ENCODE results near the gene ZNF362.

Gene ZNF362

DNA sequence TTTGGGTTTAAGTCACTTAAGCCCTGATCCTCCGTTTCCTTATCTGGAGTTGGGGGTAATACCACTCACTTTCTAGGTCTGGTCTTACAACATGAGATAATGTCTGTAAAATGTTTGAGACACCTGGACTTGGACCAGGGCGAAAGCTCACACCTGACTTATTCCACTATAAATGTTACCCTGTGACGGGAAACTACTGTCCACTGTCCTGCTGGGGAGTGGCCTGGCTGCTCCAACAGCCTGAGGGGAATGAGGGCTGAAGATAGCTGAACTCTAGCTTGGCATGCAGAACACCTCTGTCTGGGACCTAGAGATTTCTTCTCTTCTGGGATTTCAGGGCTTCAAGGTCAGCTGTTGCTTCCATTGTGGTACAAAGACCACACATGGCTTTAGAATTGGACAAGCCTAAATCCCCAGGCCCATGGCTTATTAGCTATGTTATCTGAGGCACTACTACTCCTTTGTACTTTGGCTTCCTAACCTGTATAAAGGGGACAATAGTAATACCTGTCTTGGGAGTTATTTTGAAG is 74.1 kb downstream of the ZNF362 start:
- no peak for FAIRE-seq

DNA sequence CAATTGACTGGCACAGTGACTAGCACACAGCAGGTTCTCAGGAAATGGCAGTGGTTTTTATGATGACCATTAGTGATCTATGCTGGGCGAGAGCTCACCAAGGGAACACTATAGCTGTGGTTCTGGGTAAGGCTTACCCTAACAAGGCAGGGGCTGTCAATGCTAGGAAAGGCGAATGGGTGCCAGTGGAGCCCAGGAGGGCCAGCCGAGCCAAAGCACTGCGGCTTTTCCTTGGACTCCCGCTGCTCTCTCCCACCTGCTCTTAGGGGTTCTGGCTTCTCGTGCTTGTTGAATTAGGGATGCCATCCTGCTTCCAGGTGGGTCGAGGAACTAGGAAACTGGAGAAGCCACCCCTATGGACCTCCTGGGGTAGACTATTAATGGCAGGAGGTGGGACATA is 74.6 kb downstream of the ZNF362 start:
- FAIRE-seq: no peak

DNA sequence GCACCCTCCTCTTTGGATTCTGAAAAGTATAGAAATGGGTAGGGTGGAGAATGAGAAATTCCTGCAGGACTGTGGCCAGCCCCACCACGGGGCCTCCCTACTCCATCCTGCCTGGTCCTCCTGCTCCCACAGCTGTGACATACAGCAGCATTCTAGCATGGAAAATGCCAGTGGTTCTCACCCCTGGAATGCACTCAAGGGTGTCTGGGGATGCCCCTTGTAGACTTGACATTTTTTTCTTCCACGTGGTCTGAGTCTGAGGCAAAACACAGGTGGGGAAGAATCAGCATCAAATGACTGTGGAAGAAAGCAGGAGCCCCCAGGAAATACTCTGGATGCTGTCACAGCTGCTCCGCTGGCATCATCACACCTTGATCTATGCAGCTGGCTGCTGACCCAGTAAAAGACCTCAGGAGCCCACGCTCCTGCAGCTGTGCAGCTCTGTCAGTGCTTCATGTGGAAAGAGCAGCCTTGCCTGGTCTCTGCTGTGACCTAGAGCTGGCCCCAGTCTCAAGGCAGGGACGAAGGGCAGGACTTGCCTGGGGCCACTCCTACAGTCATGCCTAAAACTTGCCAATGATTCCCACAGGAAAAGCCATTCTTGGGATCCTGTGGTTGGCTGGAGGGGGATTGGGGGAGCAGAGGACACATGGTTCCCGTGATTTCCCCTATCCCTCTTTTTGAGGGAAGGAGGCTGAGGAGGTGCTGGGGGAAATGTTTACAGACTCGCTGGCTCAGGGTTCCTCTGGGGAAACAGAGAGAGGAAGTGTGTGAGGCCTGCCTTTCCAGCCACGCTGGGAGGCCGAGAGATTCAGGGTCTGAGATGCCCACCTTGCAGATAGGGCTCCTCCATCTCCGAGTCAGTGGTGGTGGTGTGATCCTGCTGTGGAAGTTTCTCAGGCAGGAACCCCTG is 75.4 kb downstream of the ZNF362 start:
- no peak for FAIRE-seq

GRCh38 chr1:33332357-33332789 is 76.1 kb downstream of the ZNF362 start:
- FAIRE-seq: no peak

- no peak for FAIRE-seq
Observed at GRCh38 chr1:33332881-33333280, 76.6 kb downstream of the ZNF362 start.

DNA sequence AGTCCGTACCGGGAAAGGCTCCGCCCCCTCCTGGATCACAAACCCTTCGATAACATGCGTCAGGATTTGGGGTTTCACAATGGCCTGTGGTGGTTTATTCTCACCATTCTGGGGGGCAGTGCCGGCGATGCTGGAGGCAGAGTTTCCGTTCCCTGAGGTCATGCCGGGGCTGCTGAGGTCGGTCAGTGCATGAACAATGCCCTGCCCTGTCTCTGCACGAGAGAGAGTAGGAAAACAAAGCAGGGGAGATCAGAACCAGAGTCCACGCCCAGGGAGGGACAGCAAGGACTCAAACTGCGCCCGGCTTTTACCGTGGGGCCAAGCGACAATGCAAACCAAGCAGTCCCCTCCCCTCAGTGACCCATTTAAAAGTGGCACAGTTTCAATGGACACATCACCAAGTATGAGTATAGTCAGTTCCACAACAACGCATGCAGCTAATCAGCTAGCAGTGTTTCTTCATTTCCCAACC is 77.8 kb downstream of the ZNF362 start:
- FAIRE-seq: no peak

GRCh38 chr1:33335020-33335419 is 78.7 kb downstream of the ZNF362 start:
- no peak for FAIRE-seq

DNA sequence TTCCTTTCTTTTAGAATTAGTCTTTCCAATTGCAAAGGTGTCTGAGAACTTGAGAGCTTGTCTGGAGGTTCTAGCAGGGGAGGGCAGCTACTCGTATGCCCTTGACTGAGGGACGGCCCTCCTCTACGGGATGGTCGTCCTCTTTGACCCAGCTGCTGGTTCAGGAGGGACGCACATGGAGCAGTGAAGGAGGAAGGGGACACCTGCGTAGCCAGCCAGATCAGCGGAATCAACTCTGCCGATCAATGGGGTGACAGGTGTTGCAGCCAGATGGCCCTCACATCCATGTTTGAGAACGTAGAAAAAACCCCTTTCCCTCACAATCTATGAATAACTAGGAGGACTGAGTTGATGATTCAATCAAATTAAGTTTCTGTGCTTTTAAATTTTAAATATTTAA is 80.3 kb downstream of the ZNF362 start:
- no peak for FAIRE-seq

- FAIRE-seq: no peak
Observed at GRCh38 chr1:33337441-33337840, 81.1 kb downstream of the ZNF362 start.

DNA sequence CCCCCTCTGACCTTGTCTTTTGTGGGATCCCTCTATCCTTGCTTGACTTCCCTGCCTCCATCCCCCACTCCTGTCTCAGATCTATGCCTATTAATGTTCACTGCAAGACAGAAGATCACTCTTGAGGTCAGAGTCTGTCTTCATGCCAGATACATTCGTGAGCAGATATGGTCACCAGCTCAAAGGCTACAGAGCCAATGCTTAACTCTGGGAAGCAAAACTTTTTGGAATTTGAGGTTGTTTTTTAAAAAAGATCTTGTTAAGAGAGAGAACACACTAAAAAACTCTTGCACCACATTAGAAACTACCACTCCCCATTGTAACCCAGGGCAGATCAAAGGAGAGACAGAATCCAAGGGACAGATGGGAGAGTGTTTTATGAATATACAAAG is 81.8 kb downstream of the ZNF362 start:
- no peak for FAIRE-seq

DNA sequence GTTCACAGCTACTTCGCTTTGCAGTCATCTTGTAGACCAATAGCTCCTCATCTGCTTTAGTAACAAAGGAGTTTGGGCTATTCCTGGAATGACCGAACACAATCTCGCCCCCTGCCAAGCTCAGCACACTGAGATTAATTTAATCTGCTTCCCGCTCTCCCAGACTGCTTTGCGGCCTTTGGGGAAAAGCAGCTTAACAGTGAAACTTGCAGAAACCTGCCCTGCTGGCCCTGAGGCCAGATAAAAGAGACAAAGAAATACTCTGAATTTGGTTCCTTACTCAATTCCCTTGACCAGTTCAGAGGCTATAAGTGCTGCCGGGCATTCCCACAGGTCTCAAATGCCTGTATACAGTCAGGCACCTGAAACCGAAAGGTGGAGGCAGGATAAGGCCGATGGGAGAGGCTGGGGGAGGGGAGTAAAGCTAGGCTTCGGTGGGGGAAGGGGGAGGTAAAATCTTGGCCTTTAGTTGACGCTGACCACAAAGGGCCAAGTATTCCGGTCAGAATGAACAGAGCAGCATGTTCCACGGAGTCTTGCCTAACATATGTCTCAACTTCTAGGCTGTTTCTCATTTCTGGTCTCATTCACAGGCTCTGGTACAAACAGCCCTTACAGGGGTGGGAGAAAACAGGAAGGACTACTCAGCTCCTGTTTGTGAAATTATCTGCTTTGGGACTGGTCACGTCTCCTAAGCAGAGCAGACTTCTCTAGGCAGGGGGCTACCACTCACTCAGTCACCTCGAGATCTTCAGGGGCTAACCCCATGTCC is 82.3 kb downstream of the ZNF362 start:
- peak; percentile 61 for FAIRE-seq

- no peak for FAIRE-seq
Observed at GRCh38 chr1:33339413-33339812, 83.1 kb downstream of the ZNF362 start.

GRCh38 chr1:33341190-33341589 is 84.9 kb downstream of the ZNF362 start:
- FAIRE-seq: no peak

DNA sequence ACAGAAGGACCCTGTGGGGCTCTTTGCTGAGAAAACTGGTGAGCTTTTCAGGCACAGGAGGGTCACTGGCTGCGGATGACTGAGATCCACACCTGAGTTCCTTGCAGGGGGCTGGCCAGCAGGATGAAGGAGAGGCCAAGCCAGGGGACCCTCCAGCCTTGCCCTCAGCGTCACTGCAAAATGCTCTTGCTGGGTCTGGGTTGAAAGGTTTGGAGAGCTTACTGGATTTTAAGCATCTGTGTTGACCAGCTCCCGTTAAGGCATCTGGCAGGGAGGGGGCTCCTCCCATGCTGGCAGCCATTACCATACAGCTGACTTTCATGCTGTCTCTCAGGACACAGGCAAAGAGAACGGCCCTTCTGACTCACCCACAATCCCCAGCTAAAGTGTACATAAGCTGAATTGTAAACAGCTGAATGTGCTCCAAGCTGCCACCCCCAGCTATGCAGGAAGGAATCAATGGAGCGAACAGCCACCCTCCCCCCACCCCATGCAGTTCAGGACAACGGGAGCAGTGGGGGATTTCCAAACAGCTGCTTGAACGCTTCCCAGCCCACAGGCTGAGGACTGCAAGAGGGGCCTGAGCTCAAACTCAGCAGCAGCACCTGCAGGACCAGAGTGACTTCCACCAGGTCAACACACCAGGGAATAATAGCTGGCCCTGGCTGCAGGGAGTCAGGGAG is 85.9 kb downstream of the ZNF362 start:
- FAIRE-seq: no peak

DNA sequence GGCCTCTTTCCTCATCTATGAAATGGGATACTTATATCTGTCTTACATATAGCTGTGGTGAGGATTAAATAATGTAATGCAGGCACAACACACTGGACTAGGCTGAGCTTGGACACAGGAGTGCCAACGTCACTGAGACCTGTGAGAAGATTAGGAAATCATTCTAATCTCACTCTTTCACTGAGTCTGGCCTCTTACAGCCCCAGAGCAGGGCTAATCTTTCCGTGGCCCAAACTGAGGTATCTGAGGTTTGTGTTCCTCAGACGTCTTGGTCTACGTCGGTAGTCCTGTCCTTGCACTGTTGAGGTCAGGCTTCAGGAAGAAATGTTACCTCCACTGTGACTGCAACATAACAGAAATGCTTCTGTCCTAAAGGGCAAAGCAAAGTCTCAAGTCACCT is 87.2 kb downstream of the ZNF362 start:
- no peak for FAIRE-seq

- no peak for FAIRE-seq
Observed at GRCh38 chr1:33344896-33345560, 88.7 kb downstream of the ZNF362 start.

GRCh38 chr1:33346533-33346926 is 90.2 kb downstream of the ZNF362 start:
- FAIRE-seq: no peak

GRCh38 chr1:33346927-33347649 is 90.8 kb downstream of the ZNF362 start:
- no peak for FAIRE-seq

DNA sequence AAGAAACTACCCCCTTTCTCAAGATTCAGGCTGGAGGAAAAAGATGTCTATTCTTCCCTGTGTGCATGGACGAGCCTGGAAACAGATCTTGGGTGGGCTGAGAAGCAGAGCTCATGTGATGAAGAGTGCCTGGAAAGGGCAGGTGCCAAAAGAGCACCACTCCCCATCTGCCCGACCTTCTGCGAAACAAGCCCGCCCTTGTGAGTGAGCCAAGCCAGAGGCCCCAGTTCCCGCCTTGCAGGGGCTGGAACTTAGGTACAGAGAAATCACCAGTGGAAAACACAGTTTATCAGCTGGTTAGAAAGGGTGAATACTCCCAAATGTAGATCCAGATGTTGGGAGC is 91.3 kb downstream of the ZNF362 start:
- FAIRE-seq: no peak

DNA sequence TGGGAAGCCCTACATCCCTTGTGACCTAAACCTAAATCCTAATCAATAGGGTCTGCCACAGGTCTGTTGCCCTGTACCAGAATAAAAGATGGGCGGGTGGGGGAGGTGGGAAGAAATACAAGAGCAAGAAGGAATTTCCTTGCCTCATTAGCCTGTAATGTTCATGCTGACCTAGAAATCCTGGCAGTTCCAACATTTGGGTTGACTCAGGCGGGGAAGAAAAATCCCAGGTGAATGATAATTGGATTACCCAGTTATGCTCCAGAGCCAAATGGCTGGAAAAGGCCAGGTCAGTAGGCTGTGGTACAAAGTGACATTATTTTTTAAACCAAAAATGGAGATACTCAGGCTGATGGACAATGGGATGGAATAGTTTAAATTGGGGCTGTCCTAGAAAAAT is 91.9 kb downstream of the ZNF362 start:
- no peak for FAIRE-seq

DNA sequence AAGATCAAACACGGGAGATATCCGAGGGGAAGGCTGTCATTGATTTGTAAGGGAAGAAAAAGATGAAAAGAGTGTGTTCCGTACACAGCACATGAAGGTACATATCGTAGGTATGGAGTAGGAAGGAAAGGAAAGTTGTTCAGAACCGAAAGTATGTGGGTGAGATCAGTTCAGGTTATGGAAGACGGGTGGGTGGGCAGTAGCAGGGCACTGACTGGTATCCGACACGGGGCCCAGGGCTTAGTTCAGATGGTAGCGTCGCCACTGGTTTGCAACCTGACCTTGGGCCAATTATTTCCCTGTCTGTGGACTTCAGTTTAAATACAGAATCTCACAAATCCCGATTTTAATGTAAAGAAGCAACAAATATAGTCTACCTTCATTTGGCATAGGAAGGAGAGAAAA is 92.4 kb downstream of the ZNF362 start:
- FAIRE-seq: no peak
